SK-N-SH treated with all-trans-retinoic acid at 6 μM for 48 hours (cell line): ENCODE data around the gene STRBP.

Experiments used
- ATAC-seq: fragments of 200-7000 bp; cut with Tn5 transposase; 3 replicates; pipeline ENCODE4 v1.9.1; 2020; ENCODE audit warnings: mild to moderate bottlenecking, moderate library complexity
- ARNTL ChIP-seq: fragments of 450-650 bp; formaldehyde crosslinking; IDR thresholded peaks from 2 replicates; pipeline ENCODE4 v1.5.0; 2020; ENCODE audit warnings: low read depth, mild to moderate bottlenecking, moderate library complexity, borderline replicate concordance
- BACH2 ChIP-seq: fragments of 250-450 bp; sonication (Bioruptor Pico); IDR thresholded peaks from 2 replicates; pipeline ENCODE4 v1.9.0; 2021; ENCODE audit warnings: mild to moderate bottlenecking, borderline replicate concordance
- CSDC2 ChIP-seq: fragments of 250-450 bp; sonication (Bioruptor Pico); IDR thresholded peaks from 2 replicates; pipeline ENCODE4 v1.5.0; 2020; ENCODE audit warnings: mild to moderate bottlenecking, moderate library complexity
- GLIS3 ChIP-seq: fragments of 250-450 bp; sonication (Bioruptor Pico); IDR thresholded peaks from 2 replicates; pipeline ENCODE4 v1.5.0; 2020; ENCODE audit warnings: mild to moderate bottlenecking, moderate library complexity
- ISL1 ChIP-seq: fragments of 250-450 bp; sonication (Bioruptor Pico); IDR thresholded peaks from 2 replicates; pipeline ENCODE4 v2.1.2; 2022; ENCODE audit warnings: mild to moderate bottlenecking, moderate library complexity
- OSR1 ChIP-seq: fragments of 250-450 bp; sonication (Bioruptor Pico); IDR thresholded peaks from 2 replicates; pipeline ENCODE4 v1.8.0; 2022; ENCODE audit warnings: moderate library complexity, mild to moderate bottlenecking, inconsistent platforms
- PPARA ChIP-seq: fragments of 250-450 bp; sonication (Bioruptor Pico); IDR thresholded peaks from 2 replicates; pipeline ENCODE4 v1.5.0; 2020; ENCODE audit warnings: mild to moderate bottlenecking, borderline replicate concordance
- RARB ChIP-seq: fragments of 250-450 bp; sonication (Bioruptor Pico); IDR thresholded peaks from 2 replicates; pipeline ENCODE4 v1.8.0; 2021; ENCODE audit warnings: mild to moderate bottlenecking, moderate library complexity
- SNAI2 ChIP-seq: fragments of 250-450 bp; sonication (Bioruptor Pico); IDR thresholded peaks from 2 replicates; pipeline ENCODE4 v1.5.0; 2020; ENCODE audit warnings: mild to moderate bottlenecking, moderate library complexity
- TCF4 ChIP-seq: fragments of 250-450 bp; sonication (Bioruptor Pico); IDR thresholded peaks from 2 replicates; pipeline ENCODE4 v1.8.0; 2021; ENCODE audit warnings: mild to moderate bottlenecking, moderate library complexity, borderline replicate concordance
- TOX ChIP-seq: fragments of 250-450 bp; sonication (Bioruptor Pico); IDR thresholded peaks from 2 replicates; pipeline ENCODE4 v1.8.0; 2021; ENCODE audit warnings: mild to moderate bottlenecking, moderate library complexity, borderline replicate concordance
- ZFP3 ChIP-seq: fragments of 250-450 bp; sonication (Bioruptor Pico); IDR thresholded peaks from 2 replicates; pipeline ENCODE4 v1.5.0; 2020; ENCODE audit warnings: mild to moderate bottlenecking, moderate library complexity
- ZFP30 ChIP-seq: fragments of 450-650 bp; formaldehyde crosslinking; IDR thresholded peaks from 2 replicates; pipeline ENCODE4 v1.5.0; 2022; ENCODE audit warnings: mild to moderate bottlenecking, moderate library complexity
- ZNF565 ChIP-seq: fragments of 450-650 bp; formaldehyde crosslinking; conservative IDR thresholded peaks from 2 replicates; pipeline ENCODE4 v1.5.0; 2020; ENCODE audit warnings: low read depth, mild to moderate bottlenecking, moderate library complexity
- ZNF70 ChIP-seq: fragments of 450-650 bp; formaldehyde crosslinking; IDR thresholded peaks from 2 replicates; pipeline ENCODE4 v1.5.0; 2020; ENCODE audit warnings: mild to moderate bottlenecking, moderate library complexity
- TF ChIP-seq, protein P1 (sequence below): fragments of 250-450 bp; sonication (Bioruptor Pico); IDR thresholded peaks from 2 replicates; pipeline ENCODE4 v1.8.0; 2020; ENCODE audit warnings: mild to moderate bottlenecking, moderate library complexity, borderline replicate concordance
- TF ChIP-seq, protein P2 (sequence below): fragments of 250-450 bp; sonication (Bioruptor Pico); IDR thresholded peaks from 2 replicates; pipeline ENCODE4 v1.5.1; 2020; ENCODE audit warnings: low read depth, mild to moderate bottlenecking, moderate library complexity
- TF ChIP-seq, protein P3 (sequence below): fragments of 250-450 bp; sonication (Bioruptor Pico); IDR thresholded peaks from 2 replicates; pipeline ENCODE4 v1.5.1; 2021; ENCODE audit warnings: mild to moderate bottlenecking, moderate library complexity
- TF ChIP-seq, protein P4 (sequence below): fragments of 250-450 bp; sonication (Bioruptor Pico); IDR thresholded peaks from 2 replicates; pipeline ENCODE4 v1.5.0; 2020; ENCODE audit warnings: mild to moderate bottlenecking, moderate library complexity
- TF ChIP-seq, protein P5 (sequence below): fragments of 250-450 bp; sonication (Bioruptor Pico); IDR thresholded peaks from 2 replicates; pipeline ENCODE4 v1.8.0; 2021; ENCODE audit warnings: low read depth, mild to moderate bottlenecking, moderate library complexity, borderline replicate concordance

The STRBP gene

DNA sequence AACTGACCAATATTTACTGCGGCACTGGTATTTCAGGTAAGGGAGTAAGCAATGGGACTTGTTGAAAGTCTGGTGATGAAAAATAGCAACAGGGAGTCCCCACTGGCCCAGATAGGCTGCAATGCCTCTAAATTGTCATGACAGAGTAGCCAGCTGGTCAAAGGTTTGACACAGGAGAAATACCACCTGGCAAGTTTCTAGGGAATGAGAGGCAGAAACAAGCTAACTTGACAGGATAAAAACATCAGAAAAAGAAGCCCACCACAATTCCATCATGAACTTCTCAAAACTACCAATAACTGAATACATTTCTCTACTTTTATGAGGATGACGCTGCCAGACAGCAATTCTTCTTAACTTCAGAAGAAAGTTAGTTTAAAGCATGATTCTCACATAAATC, 99.8 kb downstream of the STRBP start:
- no peak for ATAC-seq
- no peak for TF ChIP-seq ZNF565 (CRISPR knock-in tag)
- TF ChIP-seq BACH2, result no peak
- TF ChIP-seq, protein P1, sequence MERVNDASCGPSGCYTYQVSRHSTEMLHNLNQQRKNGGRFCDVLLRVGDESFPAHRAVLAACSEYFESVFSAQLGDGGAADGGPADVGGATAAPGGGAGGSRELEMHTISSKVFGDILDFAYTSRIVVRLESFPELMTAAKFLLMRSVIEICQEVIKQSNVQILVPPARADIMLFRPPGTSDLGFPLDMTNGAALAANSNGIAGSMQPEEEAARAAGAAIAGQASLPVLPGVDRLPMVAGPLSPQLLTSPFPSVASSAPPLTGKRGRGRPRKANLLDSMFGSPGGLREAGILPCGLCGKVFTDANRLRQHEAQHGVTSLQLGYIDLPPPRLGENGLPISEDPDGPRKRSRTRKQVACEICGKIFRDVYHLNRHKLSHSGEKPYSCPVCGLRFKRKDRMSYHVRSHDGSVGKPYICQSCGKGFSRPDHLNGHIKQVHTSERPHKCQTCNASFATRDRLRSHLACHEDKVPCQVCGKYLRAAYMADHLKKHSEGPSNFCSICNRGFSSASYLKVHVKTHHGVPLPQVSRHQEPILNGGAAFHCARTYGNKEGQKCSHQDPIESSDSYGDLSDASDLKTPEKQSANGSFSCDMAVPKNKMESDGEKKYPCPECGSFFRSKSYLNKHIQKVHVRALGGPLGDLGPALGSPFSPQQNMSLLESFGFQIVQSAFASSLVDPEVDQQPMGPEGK, result no peak
- no peak for TF ChIP-seq PPARA (CRISPR knock-in tag)
- no peak for TF ChIP-seq OSR1
- TF ChIP-seq ZFP30, result no peak
- no peak for TF ChIP-seq TCF4 (CRISPR knock-in tag)
- no peak for TF ChIP-seq ZNF70

DNA sequence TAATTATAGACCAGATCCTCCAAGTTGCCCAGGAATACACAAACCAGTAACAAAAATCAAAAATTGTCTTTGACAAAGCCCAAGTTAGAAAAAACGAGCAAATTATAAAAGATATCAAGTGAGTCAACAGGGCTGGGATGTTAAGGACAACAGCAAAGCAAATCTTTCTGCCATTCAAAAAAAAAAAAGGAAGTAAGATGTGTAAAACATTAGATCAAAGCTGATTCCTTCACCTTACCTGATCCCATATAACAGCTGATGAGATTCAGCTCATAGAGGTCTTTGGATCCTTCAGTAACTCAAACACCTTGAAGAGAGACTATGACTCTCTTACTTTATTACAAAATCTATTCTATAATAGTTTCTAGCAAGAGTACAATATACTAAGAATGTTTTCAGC, 100.9 kb downstream of the STRBP start:
- TF ChIP-seq SNAI2 (CRISPR knock-in tag) (no peak), TCF4 (CRISPR knock-in tag) (no peak), ISL1 (no peak), ZNF565 (CRISPR knock-in tag) (no peak), ZNF70 (no peak), GLIS3 (CRISPR knock-in tag) (no peak), RARB (CRISPR knock-in tag) (no peak)
- TF ChIP-seq, protein P1, result no peak
- TF ChIP-seq, protein P2, sequence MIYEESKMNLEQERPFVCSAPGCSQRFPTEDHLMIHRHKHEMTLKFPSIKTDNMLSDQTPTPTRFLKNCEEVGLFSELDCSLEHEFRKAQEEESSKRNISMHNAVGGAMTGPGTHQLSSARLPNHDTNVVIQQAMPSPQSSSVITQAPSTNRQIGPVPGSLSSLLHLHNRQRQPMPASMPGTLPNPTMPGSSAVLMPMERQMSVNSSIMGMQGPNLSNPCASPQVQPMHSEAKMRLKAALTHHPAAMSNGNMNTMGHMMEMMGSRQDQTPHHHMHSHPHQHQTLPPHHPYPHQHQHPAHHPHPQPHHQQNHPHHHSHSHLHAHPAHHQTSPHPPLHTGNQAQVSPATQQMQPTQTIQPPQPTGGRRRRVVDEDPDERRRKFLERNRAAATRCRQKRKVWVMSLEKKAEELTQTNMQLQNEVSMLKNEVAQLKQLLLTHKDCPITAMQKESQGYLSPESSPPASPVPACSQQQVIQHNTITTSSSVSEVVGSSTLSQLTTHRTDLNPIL (CRISPR knock-in tag), result no peak
- TF ChIP-seq, protein P3, sequence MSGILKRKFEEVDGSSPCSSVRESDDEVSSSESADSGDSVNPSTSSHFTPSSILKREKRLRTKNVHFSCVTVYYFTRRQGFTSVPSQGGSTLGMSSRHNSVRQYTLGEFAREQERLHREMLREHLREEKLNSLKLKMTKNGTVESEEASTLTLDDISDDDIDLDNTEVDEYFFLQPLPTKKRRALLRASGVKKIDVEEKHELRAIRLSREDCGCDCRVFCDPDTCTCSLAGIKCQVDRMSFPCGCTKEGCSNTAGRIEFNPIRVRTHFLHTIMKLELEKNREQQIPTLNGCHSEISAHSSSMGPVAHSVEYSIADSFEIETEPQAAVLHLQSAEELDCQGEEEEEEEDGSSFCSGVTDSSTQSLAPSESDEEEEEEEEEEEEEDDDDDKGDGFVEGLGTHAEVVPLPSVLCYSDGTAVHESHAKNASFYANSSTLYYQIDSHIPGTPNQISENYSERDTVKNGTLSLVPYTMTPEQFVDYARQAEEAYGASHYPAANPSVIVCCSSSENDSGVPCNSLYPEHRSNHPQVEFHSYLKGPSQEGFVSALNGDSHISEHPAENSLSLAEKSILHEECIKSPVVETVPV (CRISPR knock-in tag), result no peak
- TF ChIP-seq, protein P4, sequence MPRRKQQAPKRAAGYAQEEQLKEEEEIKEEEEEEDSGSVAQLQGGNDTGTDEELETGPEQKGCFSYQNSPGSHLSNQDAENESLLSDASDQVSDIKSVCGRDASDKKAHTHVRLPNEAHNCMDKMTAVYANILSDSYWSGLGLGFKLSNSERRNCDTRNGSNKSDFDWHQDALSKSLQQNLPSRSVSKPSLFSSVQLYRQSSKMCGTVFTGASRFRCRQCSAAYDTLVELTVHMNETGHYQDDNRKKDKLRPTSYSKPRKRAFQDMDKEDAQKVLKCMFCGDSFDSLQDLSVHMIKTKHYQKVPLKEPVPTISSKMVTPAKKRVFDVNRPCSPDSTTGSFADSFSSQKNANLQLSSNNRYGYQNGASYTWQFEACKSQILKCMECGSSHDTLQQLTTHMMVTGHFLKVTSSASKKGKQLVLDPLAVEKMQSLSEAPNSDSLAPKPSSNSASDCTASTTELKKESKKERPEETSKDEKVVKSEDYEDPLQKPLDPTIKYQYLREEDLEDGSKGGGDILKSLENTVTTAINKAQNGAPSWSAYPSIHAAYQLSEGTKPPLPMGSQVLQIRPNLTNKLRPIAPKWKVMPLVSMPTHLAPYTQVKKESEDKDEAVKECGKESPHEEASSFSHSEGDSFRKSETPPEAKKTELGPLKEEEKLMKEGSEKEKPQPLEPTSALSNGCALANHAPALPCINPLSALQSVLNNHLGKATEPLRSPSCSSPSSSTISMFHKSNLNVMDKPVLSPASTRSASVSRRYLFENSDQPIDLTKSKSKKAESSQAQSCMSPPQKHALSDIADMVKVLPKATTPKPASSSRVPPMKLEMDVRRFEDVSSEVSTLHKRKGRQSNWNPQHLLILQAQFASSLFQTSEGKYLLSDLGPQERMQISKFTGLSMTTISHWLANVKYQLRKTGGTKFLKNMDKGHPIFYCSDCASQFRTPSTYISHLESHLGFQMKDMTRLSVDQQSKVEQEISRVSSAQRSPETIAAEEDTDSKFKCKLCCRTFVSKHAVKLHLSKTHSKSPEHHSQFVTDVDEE, result no peak
- no peak for ATAC-seq

DNA sequence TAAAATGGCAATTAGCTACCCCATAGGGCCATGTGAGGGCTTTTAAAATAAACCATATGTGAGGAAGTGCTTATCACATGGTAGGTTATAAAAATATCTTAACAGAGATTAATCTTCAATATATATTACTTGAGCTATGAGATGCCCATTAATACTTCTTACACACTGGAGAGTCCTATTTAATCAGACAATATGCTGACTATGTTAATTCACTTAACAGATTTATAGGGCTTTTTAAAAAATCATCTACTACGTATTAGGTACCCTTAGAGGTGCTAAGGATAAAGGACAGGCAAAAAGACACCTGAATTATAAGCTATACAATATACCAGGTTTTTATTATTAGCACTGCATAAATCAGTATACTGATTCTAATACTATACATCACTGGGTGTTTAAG, 102.6 kb downstream of the STRBP start:
- no peak for ATAC-seq
- TF ChIP-seq TOX (no peak), CSDC2 (CRISPR knock-in tag) (no peak), ZNF565 (CRISPR knock-in tag) (no peak), ISL1 (no peak), GLIS3 (CRISPR knock-in tag) (no peak), ZFP3 (CRISPR knock-in tag) (no peak), TCF4 (CRISPR knock-in tag) (no peak), BACH2 (no peak), PPARA (CRISPR knock-in tag) (no peak), ARNTL (CRISPR knock-in tag) (no peak)
- TF ChIP-seq, protein P5, sequence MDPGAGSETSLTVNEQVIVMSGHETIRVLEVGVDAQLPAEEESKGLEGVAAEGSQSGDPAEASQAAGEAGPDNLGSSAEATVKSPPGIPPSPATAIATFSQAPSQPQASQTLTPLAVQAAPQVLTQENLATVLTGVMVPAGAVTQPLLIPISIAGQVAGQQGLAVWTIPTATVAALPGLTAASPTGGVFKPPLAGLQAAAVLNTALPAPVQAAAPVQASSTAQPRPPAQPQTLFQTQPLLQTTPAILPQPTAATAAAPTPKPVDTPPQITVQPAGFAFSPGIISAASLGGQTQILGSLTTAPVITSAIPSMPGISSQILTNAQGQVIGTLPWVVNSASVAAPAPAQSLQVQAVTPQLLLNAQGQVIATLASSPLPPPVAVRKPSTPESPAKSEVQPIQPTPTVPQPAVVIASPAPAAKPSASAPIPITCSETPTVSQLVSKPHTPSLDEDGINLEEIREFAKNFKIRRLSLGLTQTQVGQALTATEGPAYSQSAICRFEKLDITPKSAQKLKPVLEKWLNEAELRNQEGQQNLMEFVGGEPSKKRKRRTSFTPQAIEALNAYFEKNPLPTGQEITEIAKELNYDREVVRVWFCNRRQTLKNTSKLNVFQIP (CRISPR knock-in tag), result no peak
- TF ChIP-seq, protein P2 (CRISPR knock-in tag), result no peak
- TF ChIP-seq, protein P1, result no peak
